Measurements from ENCODE around the gene B3GALNT1. TPM values are rescaled to one million over a fixed set of nuclear protein-coding genes. Genes with fewer than 3 reads are reported as not detected.

The B3GALNT1 gene
- total and polyA plus RNA-seq, 4 donors, result 4.6 to 24.0 (median 15.3) TPM

DNA sequence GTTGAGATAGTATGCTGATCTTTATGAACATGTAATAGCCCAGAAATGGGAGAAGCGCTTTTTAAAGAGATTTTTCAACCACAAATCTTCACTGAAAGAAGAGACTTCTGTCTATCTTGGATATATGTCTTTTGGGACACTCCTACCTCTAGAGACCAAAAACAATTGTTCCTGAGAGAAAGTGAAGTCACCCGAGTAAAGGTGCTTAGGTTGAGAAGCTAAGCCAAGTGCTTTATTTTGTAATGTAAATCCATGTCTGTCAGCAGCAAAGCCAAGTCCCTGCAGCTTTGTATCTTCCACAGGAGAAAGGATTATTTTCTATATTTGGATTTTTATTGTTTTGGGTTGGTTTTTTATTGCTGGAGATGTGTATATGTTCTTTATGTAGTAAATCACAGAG, 32.1 kb upstream of the B3GALNT1 start:
- TF ChIP-seq, protein P1, sequence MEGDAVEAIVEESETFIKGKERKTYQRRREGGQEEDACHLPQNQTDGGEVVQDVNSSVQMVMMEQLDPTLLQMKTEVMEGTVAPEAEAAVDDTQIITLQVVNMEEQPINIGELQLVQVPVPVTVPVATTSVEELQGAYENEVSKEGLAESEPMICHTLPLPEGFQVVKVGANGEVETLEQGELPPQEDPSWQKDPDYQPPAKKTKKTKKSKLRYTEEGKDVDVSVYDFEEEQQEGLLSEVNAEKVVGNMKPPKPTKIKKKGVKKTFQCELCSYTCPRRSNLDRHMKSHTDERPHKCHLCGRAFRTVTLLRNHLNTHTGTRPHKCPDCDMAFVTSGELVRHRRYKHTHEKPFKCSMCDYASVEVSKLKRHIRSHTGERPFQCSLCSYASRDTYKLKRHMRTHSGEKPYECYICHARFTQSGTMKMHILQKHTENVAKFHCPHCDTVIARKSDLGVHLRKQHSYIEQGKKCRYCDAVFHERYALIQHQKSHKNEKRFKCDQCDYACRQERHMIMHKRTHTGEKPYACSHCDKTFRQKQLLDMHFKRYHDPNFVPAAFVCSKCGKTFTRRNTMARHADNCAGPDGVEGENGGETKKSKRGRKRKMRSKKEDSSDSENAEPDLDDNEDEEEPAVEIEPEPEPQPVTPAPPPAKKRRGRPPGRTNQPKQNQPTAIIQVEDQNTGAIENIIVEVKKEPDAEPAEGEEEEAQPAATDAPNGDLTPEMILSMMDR (IDR thresholded peaks at IDR 0.05; ENCODE audit: control extremely low read depth, extremely low read depth), result no peak
- H3K9me3 ChIP-seq (ENCODE audit: control insufficient read depth in 4 of 4, insufficient read depth in 3 of 4, low read length in 3 of 4), result no peaks in the 10 kb centered on the region
- WGBS, 2 donors, result 90% methylated on average over 2 of the region's 2 CpGs
- no peak overlapping the region for H3K9ac ChIP-seq (ENCODE audit: insufficient read depth in 1 of 2, low read length in 2 of 2)
- no peak overlapping the region for H3K4me3 ChIP-seq
- no peak overlapping the region for H3K27ac ChIP-seq (ENCODE audit: low read depth in 1 of 2, low read length in 1 of 2)
- no peaks in the 10 kb centered on the region for H3K27me3 ChIP-seq (ENCODE audit: control insufficient read depth in 3 of 3, insufficient read depth in 3 of 3, low read length in 2 of 3)
- no peak for ATAC-seq (ENCODE audit: insufficient read depth, low FRiP score)
- peaks cover 0 to 2% (median 0%) of the 10 kb centered on the region in 5 donors for H3K4me1 ChIP-seq (ENCODE audit: control insufficient read depth in 5 of 5, insufficient read depth in 5 of 5, low read length in 5 of 5)
- DNase-seq, result no peak
- no peaks in the 10 kb centered on the region for H3K36me3 ChIP-seq (ENCODE audit: control insufficient read depth in 4 of 4, insufficient read depth in 4 of 4, low read length in 4 of 4)

DNA sequence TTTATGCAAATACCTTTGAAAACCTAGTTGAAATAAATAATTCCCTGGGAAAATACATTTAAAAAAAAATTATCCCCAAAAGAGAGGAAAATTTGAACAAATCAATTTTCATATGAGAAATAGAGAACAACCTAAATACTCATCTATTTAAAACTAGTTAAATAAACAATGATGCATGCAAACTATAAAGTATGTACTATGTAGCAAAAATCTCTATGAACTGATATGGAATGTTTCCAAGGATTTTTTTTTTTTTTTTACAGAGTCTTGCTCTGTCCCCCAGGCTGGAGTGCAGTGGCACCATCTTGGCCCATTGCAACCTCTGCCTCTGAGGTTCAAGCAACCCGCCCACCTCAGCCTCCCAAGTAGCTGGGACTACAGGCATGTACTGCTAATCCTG, 27.2 kb upstream of the B3GALNT1 start:
- H3K4me1 ChIP-seq (ENCODE audit: control insufficient read depth in 5 of 5, insufficient read depth in 5 of 5, low read length in 5 of 5), result no peaks in the 10 kb centered on the region
- no peaks in the 10 kb centered on the region for H3K9me3 ChIP-seq (ENCODE audit: control insufficient read depth in 4 of 4, insufficient read depth in 3 of 4, low read length in 3 of 4)
- H3K4me3 ChIP-seq, result no peak overlapping the region
- ATAC-seq (ENCODE audit: insufficient read depth, low FRiP score), result no peak
- no peak overlapping the region for H3K9ac ChIP-seq (ENCODE audit: insufficient read depth in 1 of 2, low read length in 2 of 2)
- DNase-seq, result no peak
- no peaks in the 10 kb centered on the region for H3K36me3 ChIP-seq (ENCODE audit: control insufficient read depth in 4 of 4, insufficient read depth in 4 of 4, low read length in 4 of 4)
- TF ChIP-seq, protein P1 (IDR thresholded peaks at IDR 0.05; ENCODE audit: control extremely low read depth, extremely low read depth), result no peak
- H3K27me3 ChIP-seq (ENCODE audit: control insufficient read depth in 3 of 3, insufficient read depth in 3 of 3, low read length in 2 of 3), result no peaks in the 10 kb centered on the region
- WGBS, 2 donors, result 96 to 98% methylated on average over 1 of the region's 1 CpG
- H3K27ac ChIP-seq (ENCODE audit: low read depth in 1 of 2, low read length in 1 of 2), result no peak overlapping the region

DNA sequence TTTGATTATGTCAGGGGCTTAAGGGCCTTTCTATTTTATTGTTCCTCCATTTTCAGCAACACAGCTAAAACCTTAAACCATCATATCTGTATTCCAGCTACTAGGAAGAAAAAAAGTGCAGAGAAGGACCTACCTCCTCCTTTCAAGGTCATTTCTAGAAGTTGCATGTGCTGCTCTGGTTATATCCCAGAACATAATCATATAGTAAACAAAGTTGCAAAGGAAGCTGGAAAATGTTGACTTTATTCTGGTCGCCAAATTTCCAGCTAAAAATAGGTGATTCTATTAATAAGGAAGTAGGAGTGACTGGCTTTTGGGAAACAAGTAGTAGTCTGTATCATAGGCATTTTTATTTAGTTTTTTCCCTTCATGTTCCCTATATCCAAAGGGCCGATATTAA, 21.3 kb upstream of the B3GALNT1 start:
- Histone ChIP-seq H3K36me3 (ENCODE audit: control insufficient read depth in 4 of 4, insufficient read depth in 4 of 4, low read length in 4 of 4) (no peaks in the 10 kb centered on the region), H3K27ac (ENCODE audit: low read depth in 1 of 2, low read length in 1 of 2) (no peak overlapping the region), H3K9ac (ENCODE audit: insufficient read depth in 1 of 2, low read length in 2 of 2) (no peak overlapping the region), H3K9me3 (ENCODE audit: control insufficient read depth in 4 of 4, insufficient read depth in 3 of 4, low read length in 3 of 4) (peaks cover 0 to 5% (median 5%) of the 10 kb centered on the region in 4 donors), H3K4me3 (no peak overlapping the region), H3K4me1 (ENCODE audit: control insufficient read depth in 5 of 5, insufficient read depth in 5 of 5, low read length in 5 of 5) (peaks cover 0 to 3% (median 0%) of the 10 kb centered on the region in 5 donors), H3K27me3 (ENCODE audit: control insufficient read depth in 3 of 3, insufficient read depth in 3 of 3, low read length in 2 of 3) (no peaks in the 10 kb centered on the region)
- TF ChIP-seq, protein P1 (IDR thresholded peaks at IDR 0.05; ENCODE audit: control extremely low read depth, extremely low read depth), result no peak
- 64 to 79% methylated on average over 2 of the region's 2 CpGs for WGBS, 2 donors
- no peak for DNase-seq
- ATAC-seq (ENCODE audit: insufficient read depth, low FRiP score), result no peak

DNA sequence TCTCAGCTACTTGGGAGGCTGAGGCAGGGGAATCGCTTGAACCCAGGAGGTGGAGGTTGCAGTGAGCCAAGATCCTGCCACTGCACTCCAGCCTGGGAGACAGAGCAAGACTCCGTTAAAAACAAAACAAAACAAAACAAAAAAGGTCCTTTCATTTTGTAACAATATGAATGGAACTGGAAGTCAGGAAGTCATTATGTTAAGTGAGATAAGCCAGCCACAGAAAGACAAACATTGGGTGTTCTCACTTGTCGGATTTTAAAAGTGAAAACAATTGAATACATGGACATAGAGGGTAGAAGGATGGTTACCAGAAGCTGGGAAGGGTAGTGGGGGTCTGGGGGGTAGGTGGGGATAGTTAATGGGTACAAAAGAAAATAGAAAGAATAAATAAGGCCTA, 12.5 kb upstream of the B3GALNT1 start:
- Histone ChIP-seq H3K27me3 (ENCODE audit: control insufficient read depth in 3 of 3, insufficient read depth in 3 of 3, low read length in 2 of 3) (no peaks in the 10 kb centered on the region), H3K4me3 (no peak overlapping the region), H3K27ac (ENCODE audit: low read depth in 1 of 2, low read length in 1 of 2) (no peak overlapping the region), H3K36me3 (ENCODE audit: control insufficient read depth in 4 of 4, insufficient read depth in 4 of 4, low read length in 4 of 4) (no peaks in the 10 kb centered on the region), H3K9me3 (ENCODE audit: control insufficient read depth in 4 of 4, insufficient read depth in 3 of 4, low read length in 3 of 4) (peaks cover 0 to 12% (median 6%) of the 10 kb centered on the region in 4 donors), H3K4me1 (ENCODE audit: control insufficient read depth in 5 of 5, insufficient read depth in 5 of 5, low read length in 5 of 5) (no peaks in the 10 kb centered on the region), H3K9ac (ENCODE audit: insufficient read depth in 1 of 2, low read length in 2 of 2) (no peak overlapping the region)
- TF ChIP-seq, protein P1 (IDR thresholded peaks at IDR 0.05; ENCODE audit: control extremely low read depth, extremely low read depth), result no peak
- no peak for DNase-seq
- WGBS, 2 donors, result 56 to 77% methylated on average over 3 of the region's 3 CpGs
- no peak for ATAC-seq (ENCODE audit: insufficient read depth, low FRiP score)
